ENCODE results near the gene HDAC10. TPM values are rescaled to one million over a fixed set of nuclear protein-coding genes. Genes with fewer than 3 reads are reported as not detected.

HDAC10 gene, protein sequence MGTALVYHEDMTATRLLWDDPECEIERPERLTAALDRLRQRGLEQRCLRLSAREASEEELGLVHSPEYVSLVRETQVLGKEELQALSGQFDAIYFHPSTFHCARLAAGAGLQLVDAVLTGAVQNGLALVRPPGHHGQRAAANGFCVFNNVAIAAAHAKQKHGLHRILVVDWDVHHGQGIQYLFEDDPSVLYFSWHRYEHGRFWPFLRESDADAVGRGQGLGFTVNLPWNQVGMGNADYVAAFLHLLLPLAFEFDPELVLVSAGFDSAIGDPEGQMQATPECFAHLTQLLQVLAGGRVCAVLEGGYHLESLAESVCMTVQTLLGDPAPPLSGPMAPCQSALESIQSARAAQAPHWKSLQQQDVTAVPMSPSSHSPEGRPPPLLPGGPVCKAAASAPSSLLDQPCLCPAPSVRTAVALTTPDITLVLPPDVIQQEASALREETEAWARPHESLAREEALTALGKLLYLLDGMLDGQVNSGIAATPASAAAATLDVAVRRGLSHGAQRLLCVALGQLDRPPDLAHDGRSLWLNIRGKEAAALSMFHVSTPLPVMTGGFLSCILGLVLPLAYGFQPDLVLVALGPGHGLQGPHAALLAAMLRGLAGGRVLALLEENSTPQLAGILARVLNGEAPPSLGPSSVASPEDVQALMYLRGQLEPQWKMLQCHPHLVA
- 32.6 TPM for polyA plus RNA-seq (2012; ENCODE audit: low read depth, missing spikeins)

DNA sequence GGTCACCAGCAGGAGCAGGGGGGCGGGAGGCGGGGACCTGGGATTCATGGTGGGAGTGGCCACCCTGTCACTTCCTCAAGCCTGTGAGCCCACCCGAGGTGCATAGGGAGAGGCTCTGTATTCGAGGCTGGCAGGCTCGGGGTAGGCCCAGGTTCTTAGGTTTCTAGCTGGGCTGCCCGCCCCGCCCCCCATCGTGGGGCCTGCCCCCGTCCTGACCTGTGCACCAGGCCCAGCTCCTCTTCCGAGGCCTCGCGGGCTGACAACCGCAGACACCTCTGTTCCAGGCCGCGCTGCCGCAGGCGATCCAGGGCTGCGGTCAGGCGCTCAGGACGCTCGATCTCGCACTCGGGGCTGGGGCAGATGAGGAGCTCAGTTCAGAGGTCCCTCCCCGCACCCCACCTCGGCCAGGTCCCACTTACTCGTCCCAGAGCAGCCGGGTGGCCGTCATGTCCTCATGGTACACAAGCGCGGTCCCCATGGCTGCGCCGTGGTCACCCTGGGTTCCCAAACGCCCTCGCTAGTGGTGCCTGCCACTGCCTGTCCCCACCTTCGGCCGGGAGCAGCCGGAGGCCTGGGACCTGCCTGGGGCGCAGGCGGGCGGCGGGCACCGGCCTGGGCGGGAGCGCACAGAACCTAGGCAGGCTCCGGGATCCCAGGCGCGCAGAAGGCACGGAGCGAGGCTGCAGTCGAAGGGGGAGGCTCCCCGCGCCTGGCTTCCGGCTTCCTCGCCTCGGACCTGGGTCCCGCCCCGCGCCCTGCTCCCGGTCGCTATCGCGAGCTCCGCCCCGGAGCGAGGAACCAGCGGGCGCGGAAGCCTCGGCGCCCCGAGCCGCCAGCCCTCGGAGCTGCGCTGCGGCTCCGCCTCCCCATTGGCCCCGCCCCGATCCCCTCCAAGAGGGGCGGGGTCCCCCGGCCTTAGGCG is at the start of gene HDAC10:
Gene HDAC10 (minus strand): TSS at position 711 of the 922 bp plus-strand sequence. CDS start 233 bp downstream, at position 478.
- DNase-seq (ENCODE audit: insufficient read length, low spot score) (peak; percentile 98), FAIRE-seq (peak; percentile 96)
- TF ChIP-seq POLR2A (IDR thresholded peaks at IDR 0.05; ENCODE audit: low read depth, low read length) (peak; percentile 57; the same call in 1 of the 2 replicates), TAF1 (IDR thresholded peaks at IDR 0.05; ENCODE audit: low read depth, low read length) (peak; percentile 15; the same call in 1 of the 2 replicates), PAX5 (IDR thresholded peaks at IDR 0.05; ENCODE audit: insufficient read depth, low read length, severe bottlenecking) (no peak), POU2F2 (IDR thresholded peaks at IDR 0.05; ENCODE audit: low read depth, low read length) (no peak), SPI1 (IDR thresholded peaks at IDR 0.05; ENCODE audit: low read depth, low read length) (no peak), POLR2AphosphoS5 (IDR thresholded peaks at IDR 0.05; ENCODE audit: low read depth, low read length) (peak; percentile 60; the same call in 1 of the 2 replicates)

DNA sequence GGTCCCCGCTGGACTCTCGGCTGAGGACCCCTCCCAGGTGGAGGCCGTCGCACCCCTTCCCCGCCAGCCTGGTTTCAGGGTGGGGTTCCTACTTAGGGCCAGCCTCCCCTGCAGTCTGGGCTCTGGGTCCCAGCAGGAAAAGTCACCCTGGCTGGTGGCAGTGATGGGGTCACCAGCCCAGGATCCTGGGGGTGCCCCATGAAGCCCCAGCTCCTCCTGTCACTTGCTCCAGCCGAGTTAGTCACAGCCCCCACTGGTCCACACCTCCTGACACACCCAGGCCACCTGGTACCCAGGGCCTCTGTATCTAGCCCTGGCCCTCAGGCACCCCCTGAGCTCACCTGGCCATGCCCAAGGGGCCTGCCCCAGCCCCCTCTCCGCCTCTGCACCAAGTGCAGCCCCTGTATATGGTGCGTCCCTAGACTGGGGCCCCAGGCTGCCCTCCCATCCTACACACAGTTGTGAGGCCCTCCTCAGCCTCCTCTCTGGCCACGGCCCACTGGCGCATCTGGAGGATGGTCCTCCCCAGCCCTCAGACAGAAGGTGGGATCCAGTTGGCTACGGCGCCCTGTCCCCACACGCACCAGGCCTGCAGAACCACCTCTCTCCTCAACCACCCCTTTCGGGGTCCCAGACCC is 49.7 kb upstream of the HDAC10 start:
- TF ChIP-seq POU2F2 (IDR thresholded peaks at IDR 0.05; ENCODE audit: low read depth, low read length) = no peak
- FAIRE-seq = no peak
- DNase-seq (ENCODE audit: insufficient read length, low spot score) = no peak

DNA sequence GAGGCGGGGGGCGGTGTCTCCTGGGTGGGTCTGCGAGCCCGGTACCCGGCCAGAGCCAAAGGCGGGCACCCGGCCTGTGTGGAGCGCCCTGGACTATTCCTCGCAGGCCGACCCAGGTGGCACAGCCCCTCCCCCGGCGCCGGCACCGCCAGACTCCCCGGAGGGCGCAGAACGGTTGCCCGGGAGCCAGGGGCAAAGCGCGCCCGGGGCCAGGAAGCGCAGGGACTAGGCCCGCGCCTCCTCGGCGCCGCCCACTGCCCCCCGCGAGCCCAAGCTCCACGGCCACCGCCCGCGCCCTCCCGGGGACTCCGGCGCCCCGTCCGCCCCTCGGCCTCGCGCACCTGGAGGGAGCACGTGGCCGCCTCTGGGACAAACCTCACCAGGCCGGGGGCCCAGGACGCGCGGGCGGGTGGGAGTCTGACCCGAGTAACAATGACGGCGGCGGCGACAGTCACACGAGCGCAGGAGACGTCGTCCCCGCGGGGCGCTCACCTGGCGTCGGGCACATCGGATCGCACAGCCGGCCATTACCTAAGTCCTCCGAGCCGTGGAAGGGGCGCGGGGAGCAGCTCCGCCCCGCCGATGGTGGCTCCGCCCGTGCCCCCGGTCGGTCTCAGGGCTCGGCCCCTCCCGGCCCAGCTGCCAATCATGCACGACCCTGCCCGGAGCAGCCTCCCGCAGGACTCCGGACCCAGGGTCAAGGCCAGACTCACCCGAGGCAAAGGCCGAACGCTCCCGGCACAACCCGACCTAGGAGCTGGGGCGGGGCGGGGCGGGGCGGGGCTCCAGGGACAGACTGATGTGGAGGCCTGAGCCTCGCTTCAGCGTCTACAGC is 48.9 kb upstream of the HDAC10 start:
- no peak for DNase-seq (ENCODE audit: insufficient read length, low spot score)
- FAIRE-seq = no peak
- TF ChIP-seq PAX5 (IDR thresholded peaks at IDR 0.05; ENCODE audit: insufficient read depth, low read length, severe bottlenecking) = no peak
- no peak for TF ChIP-seq TAF1 (IDR thresholded peaks at IDR 0.05; ENCODE audit: low read depth, low read length)
- TF ChIP-seq POU2F2 (IDR thresholded peaks at IDR 0.05; ENCODE audit: low read depth, low read length) = no peak
- no peak for TF ChIP-seq POLR2A (IDR thresholded peaks at IDR 0.05; ENCODE audit: low read depth, low read length)
- no peak for TF ChIP-seq POLR2AphosphoS5 (IDR thresholded peaks at IDR 0.05; ENCODE audit: low read depth, low read length)
- TF ChIP-seq SPI1 (IDR thresholded peaks at IDR 0.05; ENCODE audit: low read depth, low read length) = no peak

DNA sequence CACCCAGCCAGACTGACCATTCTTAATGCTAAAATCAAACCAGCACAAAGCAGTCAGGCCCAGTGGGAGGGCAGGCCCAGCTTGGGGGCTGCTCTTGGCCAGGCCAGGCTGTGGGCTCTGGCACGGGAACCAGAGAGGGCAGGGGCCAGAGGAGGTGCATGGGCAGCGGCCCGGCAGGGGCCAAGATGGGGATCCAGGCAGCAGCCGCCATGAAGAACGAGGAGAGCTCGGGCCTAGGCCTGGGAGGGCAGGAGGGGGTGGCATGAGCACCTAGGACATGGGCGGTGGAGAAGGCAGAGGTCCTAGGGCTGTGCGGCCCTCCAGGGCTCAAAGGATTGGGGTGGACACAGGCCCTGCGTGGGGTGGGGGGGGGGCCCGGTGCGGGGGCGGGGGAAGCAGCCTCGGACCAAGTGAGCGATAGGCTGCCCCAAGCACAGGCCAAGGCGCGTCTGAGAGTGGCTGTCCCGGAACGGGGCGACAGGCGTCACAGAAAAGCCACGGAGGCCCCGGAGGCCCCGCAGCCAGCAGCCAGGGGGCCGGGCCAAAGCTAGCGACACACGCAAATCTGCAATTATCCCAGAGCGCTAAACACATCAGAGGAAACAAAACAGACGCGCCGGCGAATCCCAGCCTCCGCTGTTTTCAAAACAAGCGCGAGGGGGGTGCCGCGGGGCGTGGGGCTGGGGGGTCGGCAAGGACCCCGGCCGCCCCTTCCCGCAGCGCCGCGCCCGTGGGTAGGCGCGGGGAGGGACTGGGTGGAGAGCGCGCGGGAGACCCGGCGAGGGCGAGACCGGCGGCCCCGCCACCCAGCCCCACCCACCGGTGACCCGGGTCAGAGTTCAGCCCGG is 48.1 kb upstream of the HDAC10 start:
- FAIRE-seq (no peak), DNase-seq (ENCODE audit: insufficient read length, low spot score) (no peak)
- TF ChIP-seq POLR2A (IDR thresholded peaks at IDR 0.05; ENCODE audit: low read depth, low read length) (no peak), POLR2AphosphoS5 (IDR thresholded peaks at IDR 0.05; ENCODE audit: low read depth, low read length) (no peak), TAF1 (IDR thresholded peaks at IDR 0.05; ENCODE audit: low read depth, low read length) (no peak), SPI1 (IDR thresholded peaks at IDR 0.05; ENCODE audit: low read depth, low read length) (no peak), POU2F2 (IDR thresholded peaks at IDR 0.05; ENCODE audit: low read depth, low read length) (no peak), PAX5 (IDR thresholded peaks at IDR 0.05; ENCODE audit: insufficient read depth, low read length, severe bottlenecking) (no peak)

DNA sequence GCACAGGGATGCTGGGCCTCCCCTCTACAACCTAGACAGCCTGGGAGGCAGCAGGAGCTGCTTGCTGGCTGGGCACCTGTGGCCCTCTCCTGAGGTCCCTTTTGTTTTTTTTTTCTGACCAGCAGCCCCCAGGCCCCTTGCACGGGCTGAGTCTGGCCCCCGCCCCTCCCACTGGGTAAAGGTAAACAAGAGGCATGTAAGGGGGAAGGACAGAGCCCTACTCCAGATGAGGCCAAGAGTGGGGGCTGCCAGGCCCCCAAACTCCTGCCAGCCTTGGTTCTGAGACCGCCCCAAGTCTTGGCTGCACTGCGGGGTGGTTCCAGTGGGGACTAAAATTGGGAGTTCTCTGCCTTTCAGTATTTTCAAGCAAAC is 47.2 kb upstream of the HDAC10 start:
- no peak for DNase-seq (ENCODE audit: insufficient read length, low spot score)
- FAIRE-seq = no peak
- TF ChIP-seq POU2F2 (IDR thresholded peaks at IDR 0.05; ENCODE audit: low read depth, low read length) = no peak
- no peak for TF ChIP-seq SPI1 (IDR thresholded peaks at IDR 0.05; ENCODE audit: low read depth, low read length)
- no peak for TF ChIP-seq TAF1 (IDR thresholded peaks at IDR 0.05; ENCODE audit: low read depth, low read length)
- TF ChIP-seq POLR2A (IDR thresholded peaks at IDR 0.05; ENCODE audit: low read depth, low read length) = no peak
- no peak for TF ChIP-seq POLR2AphosphoS5 (IDR thresholded peaks at IDR 0.05; ENCODE audit: low read depth, low read length)
- TF ChIP-seq PAX5 (IDR thresholded peaks at IDR 0.05; ENCODE audit: insufficient read depth, low read length, severe bottlenecking) = no peak

DNA sequence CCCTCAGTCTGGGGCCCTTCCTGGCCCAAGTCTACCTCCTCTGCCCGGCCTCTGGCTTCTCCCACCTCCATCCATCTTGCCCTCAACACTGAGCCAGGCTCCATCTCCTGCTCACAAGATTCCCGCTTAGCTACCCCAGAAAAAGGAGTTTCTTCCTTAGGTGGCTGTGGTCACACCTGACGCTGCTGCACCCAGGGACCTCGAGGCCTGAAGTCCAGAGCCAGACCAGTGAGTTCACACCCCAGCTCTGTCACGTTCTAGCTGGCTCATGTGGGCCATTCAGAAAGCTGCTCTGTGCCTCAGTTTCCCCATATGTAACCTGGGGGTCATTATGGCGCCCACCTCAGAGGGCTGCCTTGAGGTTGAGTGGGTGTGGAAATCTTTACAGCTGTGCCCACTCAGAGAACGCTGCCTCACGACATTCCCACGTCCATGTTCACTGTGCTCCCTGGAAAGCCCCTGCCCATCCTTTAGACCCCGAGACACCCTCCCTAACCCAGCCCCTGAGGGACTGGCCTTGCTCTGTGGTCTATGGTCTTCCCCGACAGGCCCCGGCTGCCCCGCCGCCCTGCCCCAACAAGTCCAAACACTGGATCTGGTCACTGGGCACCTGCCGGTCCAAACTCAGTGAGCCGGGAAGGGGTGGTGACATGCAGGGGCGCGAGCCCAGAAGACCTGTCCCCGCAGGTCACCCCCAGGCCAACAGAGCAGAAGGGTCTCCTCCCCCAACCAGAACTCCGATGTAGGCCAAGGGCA is 46.6 kb upstream of the HDAC10 start:
- TF ChIP-seq TAF1 (IDR thresholded peaks at IDR 0.05; ENCODE audit: low read depth, low read length) (no peak), POLR2A (IDR thresholded peaks at IDR 0.05; ENCODE audit: low read depth, low read length) (no peak), SPI1 (IDR thresholded peaks at IDR 0.05; ENCODE audit: low read depth, low read length) (no peak), POU2F2 (IDR thresholded peaks at IDR 0.05; ENCODE audit: low read depth, low read length) (no peak), POLR2AphosphoS5 (IDR thresholded peaks at IDR 0.05; ENCODE audit: low read depth, low read length) (no peak), PAX5 (IDR thresholded peaks at IDR 0.05; ENCODE audit: insufficient read depth, low read length, severe bottlenecking) (no peak)
- no peak for FAIRE-seq

More for the DNA sequence above, 46.6 kb upstream of the HDAC10 start:
- DNase-seq (ENCODE audit: insufficient read length, low spot score) = no peak
